GM19099 (cell line): ENCODE results near the gene FAM216B.

Source experiments
- POLR2A ChIP-seq: IDR thresholded peaks from 3 replicates; pipeline ENCODE4 v1.6.1; 2011; ENCODE audit warnings: low read depth; ENCODE audit not compliant: insufficient read length; ENCODE audit errors: extremely low read depth

FAM216B gene

GRCh38 chr13:42781352-42781751, at the start of gene FAM216B:
TSS of gene FAM216B (plus strand) at chr13:42781584. CDS start at chr13:42784068, 2,484 bp downstream.
- TF ChIP-seq POLR2A, result no peak

GRCh38 chr13:42732073-42732472, 49.3 kb upstream of the FAM216B start:
- TF ChIP-seq POLR2A, result no peak

GRCh38 chr13:42733046-42733445, 48.3 kb upstream of the FAM216B start:
- no peak for TF ChIP-seq POLR2A

GRCh38 chr13:42735010-42735409, 46.4 kb upstream of the FAM216B start:
- no peak for TF ChIP-seq POLR2A

GRCh38 chr13:42740753-42741152, 40.6 kb upstream of the FAM216B start:
- no peak for TF ChIP-seq POLR2A

- no peak for TF ChIP-seq POLR2A
These were observed 39.5 kb upstream of the FAM216B start for GRCh38 chr13:42741914-42742313.

GRCh38 chr13:42745655-42746054, 35.7 kb upstream of the FAM216B start:
- TF ChIP-seq POLR2A, result no peak

GRCh38 chr13:42746866-42747265, 34.5 kb upstream of the FAM216B start:
- no peak for TF ChIP-seq POLR2A

GRCh38 chr13:42747399-42747873, 33.9 kb upstream of the FAM216B start:
- TF ChIP-seq POLR2A, result no peak

GRCh38 chr13:42750794-42751193, 30.6 kb upstream of the FAM216B start:
- no peak for TF ChIP-seq POLR2A

GRCh38 chr13:42751693-42752092, 29.7 kb upstream of the FAM216B start:
- TF ChIP-seq POLR2A, result no peak

- TF ChIP-seq POLR2A, result no peak
These were observed 28.7 kb upstream of the FAM216B start for GRCh38 chr13:42752731-42753130.

GRCh38 chr13:42753697-42754096, 27.7 kb upstream of the FAM216B start:
- TF ChIP-seq POLR2A, result no peak

GRCh38 chr13:42754801-42755510, 26.4 kb upstream of the FAM216B start:
- TF ChIP-seq POLR2A, result no peak

- no peak for TF ChIP-seq POLR2A
These were observed 23.5 kb upstream of the FAM216B start for GRCh38 chr13:42757678-42758420.

- TF ChIP-seq POLR2A, result no peak
These were observed 22.9 kb upstream of the FAM216B start for GRCh38 chr13:42758515-42758914.
